SH-SY5Y (cell line): ENCODE data around the gene GOSR2.

Experiments
- GATA2 ChIP-seq: IDR thresholded peaks from 2 replicates; pipeline ENCODE4 v1.6.1; 2011; ENCODE audit warnings: mild to moderate bottlenecking, low read depth, low read length
- GATA3 ChIP-seq: IDR thresholded peaks from 2 replicates; pipeline ENCODE4 v1.6.1; 2011; ENCODE audit warnings: low read depth, mild to moderate bottlenecking, low read length, moderate library complexity

DNA sequence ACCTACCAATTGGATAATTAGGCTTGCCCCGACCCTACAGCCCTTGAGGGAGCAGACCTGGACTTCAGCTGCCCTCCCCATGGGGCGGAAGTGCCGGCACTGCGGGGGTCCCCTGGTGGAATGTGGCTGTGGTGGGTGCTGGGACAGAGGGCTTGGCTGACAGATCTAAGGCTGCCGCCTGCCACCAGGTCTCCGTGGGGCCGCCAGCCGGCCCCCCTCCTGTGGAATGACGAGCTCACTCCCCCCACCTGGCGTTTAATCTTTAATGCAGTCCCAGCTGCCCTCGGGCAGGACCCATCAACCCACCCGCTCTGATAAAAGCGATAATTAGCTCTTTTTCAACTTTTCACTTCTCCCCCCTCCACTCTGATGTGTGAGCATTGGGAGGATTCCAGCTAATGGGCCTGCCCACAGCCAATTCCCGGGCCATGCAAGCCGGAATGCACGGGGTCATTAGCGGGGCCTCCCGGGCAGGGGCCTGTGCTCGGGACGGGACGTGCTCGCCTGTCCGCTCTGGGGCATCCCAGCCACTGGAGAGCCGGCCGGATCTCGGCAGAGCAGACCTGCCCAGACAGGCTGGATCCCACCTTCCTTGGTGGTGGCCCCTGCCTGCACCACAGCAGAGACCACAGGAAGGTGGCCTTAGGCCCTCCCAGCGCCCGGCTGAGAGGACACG, 28.3 kb upstream of the GOSR2 start:
- TF ChIP-seq GATA2 (no peak), GATA3 (no peak)
